Thymus (tissue), 11 donors: ENCODE data around the gene CLSTN1. TPM values are rescaled to one million over a fixed set of nuclear protein-coding genes. Genes with fewer than 3 reads are reported as not detected.

ENCODE experiments used
- DNase-seq, 9 donors: peaks; one replicate each; pipeline ENCODE4 v3.0.0-alpha.2; 2013; ENCODE audit warnings: low spot score in 9 of 9, low read depth in 6 of 9, missing footprints in 1 of 9
- H3K27ac ChIP-seq, 2 donors: one replicate each; pipeline ENCODE4 v1.5.1; 2013; ENCODE audit warnings: control low read depth in 1 of 2, low read depth in 1 of 2, low read length in 1 of 2, mild to moderate bottlenecking in 1 of 2, moderate library complexity in 1 of 2
- H3K27me3 ChIP-seq, 2 donors: one replicate each; pipeline ENCODE4 v1.5.1; 2013; ENCODE audit warnings: low read length in 1 of 2; ENCODE audit not compliant: control insufficient read depth in 2 of 2, insufficient read depth in 1 of 2
- H3K36me3 ChIP-seq, 2 donors: one replicate each; pipeline ENCODE4 v1.5.1; 2013; ENCODE audit warnings: low read length in 1 of 2, mild to moderate bottlenecking in 1 of 2, moderate library complexity in 1 of 2; ENCODE audit not compliant: control insufficient read depth in 2 of 2, insufficient read depth in 2 of 2
- H3K4me1 ChIP-seq, 2 donors: one replicate each; pipeline ENCODE4 v1.5.1; 2013; ENCODE audit warnings: low read length in 2 of 2; ENCODE audit not compliant: control insufficient read depth in 2 of 2, insufficient read depth in 2 of 2
- H3K4me3 ChIP-seq, 2 donors: one replicate each; pipeline ENCODE4 v1.5.1; 2013; ENCODE audit warnings: low read length in 2 of 2, control low read depth in 1 of 2, mild to moderate bottlenecking in 1 of 2
- H3K9me3 ChIP-seq, 2 donors: one replicate each; pipeline ENCODE4 v1.5.1; 2013; ENCODE audit warnings: low read length in 1 of 2, mild to moderate bottlenecking in 1 of 2; ENCODE audit not compliant: control insufficient read depth in 2 of 2, insufficient read depth in 1 of 2
- WGBS: extraction: QIAGEN DNeasy Blood & Tissue Kit; methylation state at CpG from one replicate; pipeline ENCODE4 v1.1.7; 2013; 5-methylcytosine and 5-hydroxymethylcytosine counted together
- polyA plus RNA-seq: library from polyadenylated mRNA; stranded (reverse); fragments of 200-250 nt; gene quantifications from one replicate; pipeline ENCODE4 v1.2.3, GENCODE V29; 2013
- total RNA-seq: library from RNA; stranded (reverse); fragments of 120-200 nt; gene quantifications from one replicate; pipeline ENCODE4 v1.2.4, GENCODE V29; 2013
- donor health status: healthy.

Gene CLSTN1
- total and polyA plus RNA-seq, 2 donors, result 27.0 to 63.1 TPM

DNA sequence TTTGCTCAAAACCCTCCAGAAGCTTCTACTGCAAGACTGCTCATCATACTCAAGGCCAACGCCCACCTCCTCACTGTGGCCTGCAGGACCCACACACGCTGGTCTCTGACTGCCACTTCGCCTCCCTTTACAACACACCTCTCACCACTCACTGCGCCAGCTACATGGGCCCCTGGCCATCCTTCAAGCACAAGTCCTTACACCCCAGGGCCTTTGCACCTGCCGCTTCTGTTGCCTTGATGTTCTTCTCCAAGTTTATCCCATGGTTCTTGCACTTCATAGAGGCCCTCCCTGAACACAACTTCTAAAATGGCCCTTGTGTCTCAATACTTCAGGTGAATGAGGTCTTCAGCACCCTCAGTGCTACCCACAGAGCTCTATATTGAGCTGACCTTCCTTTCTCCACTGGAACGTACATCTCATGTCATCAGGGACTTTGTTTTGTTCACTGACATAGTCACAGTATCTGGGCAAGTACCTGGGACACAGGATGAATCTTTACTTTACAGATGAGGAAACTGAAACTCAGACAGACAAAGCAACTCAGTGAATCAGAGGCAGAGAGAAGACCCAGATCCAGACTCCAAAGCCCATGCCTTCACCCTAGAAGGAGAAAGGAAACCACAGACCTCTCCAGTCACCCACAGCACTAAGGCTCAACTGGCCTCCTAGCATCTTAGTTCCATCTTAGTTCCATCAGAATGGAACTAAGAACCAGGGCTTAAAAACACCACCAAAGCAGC, 34.7 kb upstream of the CLSTN1 start:
- peaks cover 0 to 7% of the 10 kb centered on the region in 2 donors for H3K9me3 ChIP-seq
- WGBS, result 98% methylated on average over 6 of the region's 6 CpGs
- peaks cover 0 to 8% of the 10 kb centered on the region in 2 donors for H3K4me1 ChIP-seq
- H3K27me3 ChIP-seq, result no peaks in the 10 kb centered on the region
- no peak overlapping the region for H3K27ac ChIP-seq
- DNase-seq, result no peak
- H3K36me3 ChIP-seq, result peaks cover 4 to 5% of the 10 kb centered on the region in 2 donors
- no peak overlapping the region for H3K4me3 ChIP-seq

GRCh38 chr1:9855186-9855585, 31.4 kb upstream of the CLSTN1 start:
- Histone ChIP-seq H3K27me3 (no peaks in the 10 kb centered on the region), H3K27ac (no peak overlapping the region), H3K4me3 (no peak overlapping the region), H3K9me3 (peaks cover 4 to 18% of the 10 kb centered on the region in 2 donors), H3K36me3 (peaks cover 11 to 14% of the 10 kb centered on the region in 2 donors), H3K4me1 (peaks cover 11 to 26% of the 10 kb centered on the region in 2 donors)
- no peak for DNase-seq
- WGBS, result 97% methylated on average over 1 of the region's 1 CpG

DNA sequence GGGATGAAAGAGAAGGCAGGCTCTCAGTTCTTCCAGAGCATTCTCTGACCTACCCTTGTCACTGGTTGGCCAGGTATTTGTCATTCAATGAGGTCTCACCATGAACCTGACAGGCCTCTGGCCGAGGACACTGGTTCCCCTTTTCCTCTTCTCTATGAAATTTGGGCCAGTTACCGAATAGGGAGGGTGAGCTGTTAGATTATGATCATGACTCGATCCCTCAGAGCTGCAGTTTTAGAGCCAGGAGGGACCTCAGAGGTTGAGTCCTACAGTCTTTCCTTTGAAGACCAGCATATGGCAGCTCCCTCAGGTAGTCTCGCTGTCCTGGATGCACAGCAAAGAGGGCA, 29.5 kb upstream of the CLSTN1 start:
- Histone ChIP-seq H3K36me3 (peaks cover 8 to 14% of the 10 kb centered on the region in 2 donors), H3K27me3 (no peaks in the 10 kb centered on the region), H3K9me3 (peaks cover 4 to 18% of the 10 kb centered on the region in 2 donors), H3K4me3 (no peak overlapping the region), H3K27ac (no peak overlapping the region), H3K4me1 (peaks cover 26 to 39% of the 10 kb centered on the region in 2 donors)
- 97% methylated on average over 4 of the region's 4 CpGs for WGBS
- DNase-seq, result no peak

- Histone ChIP-seq H3K9me3 (peaks cover 4 to 18% of the 10 kb centered on the region in 2 donors), H3K27me3 (no peaks in the 10 kb centered on the region), H3K27ac (no peak overlapping the region), H3K36me3 (peaks cover 8 to 14% of the 10 kb centered on the region in 2 donors), H3K4me1 (peaks cover 29 to 45% of the 10 kb centered on the region in 2 donors), H3K4me3 (no peak overlapping the region)
- DNase-seq, result no peak
- WGBS, result 96% methylated on average over 12 of the region's 12 CpGs
These were observed 28.9 kb upstream of the CLSTN1 start for GRCh38 chr1:9852410-9853248.

- WGBS, result 97% methylated on average over 8 of the region's 8 CpGs
These were observed 28.2 kb upstream of the CLSTN1 start for GRCh38 chr1:9852004-9852403.

GRCh38 chr1:9850442-9851162, 26.8 kb upstream of the CLSTN1 start:
- peaks cover 8 to 14% of the 10 kb centered on the region in 2 donors for H3K36me3 ChIP-seq
- no peaks in the 10 kb centered on the region for H3K27me3 ChIP-seq
- peak in 6 of 9 donors; percentile 31 to 71 (median 50) for DNase-seq
- peak overlapping the region; percentile 32 to 99 for H3K27ac ChIP-seq
- WGBS, result 4% methylated on average over 18 of the region's 18 CpGs
- peak overlapping the region; percentile 62 for H3K4me3 ChIP-seq
- peaks cover 32 to 64% of the 10 kb centered on the region in 2 donors for H3K4me1 ChIP-seq
- H3K9me3 ChIP-seq, result peaks cover 4 to 18% of the 10 kb centered on the region in 2 donors

More at GRCh38 chr1:9852004-9852403, 28.2 kb upstream of the CLSTN1 start:
- Histone ChIP-seq H3K27ac (no peak overlapping the region), H3K4me1 (peaks cover 29 to 50% of the 10 kb centered on the region in 2 donors), H3K9me3 (peaks cover 4 to 18% of the 10 kb centered on the region in 2 donors), H3K4me3 (peak overlapping the region in 1 of 2 donors; percentile 62), H3K36me3 (peaks cover 8 to 14% of the 10 kb centered on the region in 2 donors), H3K27me3 (no peaks in the 10 kb centered on the region)
- DNase-seq, result no peak

DNA sequence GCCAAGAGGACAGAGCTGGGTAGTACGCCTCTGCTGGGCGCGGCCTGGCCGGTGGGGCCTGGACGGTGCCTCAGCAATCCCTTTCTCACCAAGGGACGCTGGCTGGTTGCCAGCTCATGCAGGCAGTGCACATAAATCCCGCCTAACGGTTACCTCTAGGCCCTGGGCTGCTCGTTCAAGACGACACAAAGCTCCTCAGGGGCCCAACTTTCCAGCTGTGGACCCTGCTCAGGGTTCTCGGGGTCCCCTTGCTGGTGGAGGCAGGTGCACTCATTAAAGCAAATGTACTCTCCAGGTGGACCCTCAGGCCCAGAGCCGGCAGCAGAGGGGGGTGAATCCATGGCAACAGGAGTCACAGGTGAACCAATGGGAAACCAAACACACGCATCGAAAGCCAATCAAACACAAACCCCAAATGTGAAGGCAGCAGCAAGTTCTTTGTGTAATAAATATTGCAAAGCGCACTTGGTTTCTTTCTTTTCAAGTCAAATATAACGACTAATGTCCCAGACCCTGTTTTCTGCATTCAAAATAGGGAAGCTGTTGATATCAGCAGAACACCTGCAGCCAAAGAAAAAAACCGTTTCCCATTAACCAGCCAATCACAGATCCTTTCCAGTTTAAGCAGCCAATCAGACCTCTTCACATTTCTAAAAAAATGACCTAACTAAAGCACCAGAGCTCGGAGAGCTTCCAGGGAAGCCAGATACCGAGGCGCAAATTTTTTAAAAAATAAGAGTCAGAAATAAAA, 26.1 kb upstream of the CLSTN1 start:
- peaks cover 8 to 14% of the 10 kb centered on the region in 2 donors for H3K36me3 ChIP-seq
- H3K4me1 ChIP-seq, result peaks cover 32 to 70% of the 10 kb centered on the region in 2 donors
- H3K9me3 ChIP-seq, result peaks cover 4 to 18% of the 10 kb centered on the region in 2 donors
- 15% methylated on average over 20 of the region's 20 CpGs for WGBS
- H3K27ac ChIP-seq, result peak overlapping the region; percentile 90 to 99
- DNase-seq, result peak; percentile 69 to 96 (median 86)
- peak overlapping the region; percentile 62 for H3K4me3 ChIP-seq
- H3K27me3 ChIP-seq, result no peaks in the 10 kb centered on the region

DNA sequence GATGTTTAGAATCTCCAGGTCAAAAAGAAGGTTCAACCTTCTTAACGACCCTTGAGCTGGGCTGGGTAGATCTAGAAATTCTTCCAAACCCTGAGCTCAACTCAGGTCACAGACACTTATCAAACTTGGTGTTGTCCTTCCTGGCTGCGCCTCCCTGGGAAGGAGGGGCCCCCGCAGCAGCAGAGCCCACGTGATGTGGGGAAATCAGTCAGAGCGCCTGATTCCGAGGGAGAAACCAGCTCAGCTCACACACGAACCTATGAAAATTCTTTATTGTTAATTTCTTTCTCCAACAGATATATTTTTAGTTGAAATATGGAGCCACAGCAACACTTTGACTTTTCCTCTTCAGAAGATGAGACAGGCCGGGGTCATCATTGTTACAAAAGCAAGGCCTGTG, 24.3 kb upstream of the CLSTN1 start:
- Histone ChIP-seq H3K4me3 (no peak overlapping the region), H3K4me1 (peaks cover 32 to 88% of the 10 kb centered on the region in 2 donors), H3K9me3 (peaks cover under 1 to 7% of the 10 kb centered on the region in 2 donors), H3K36me3 (peaks cover 3 to 5% of the 10 kb centered on the region in 2 donors), H3K27ac (peak overlapping the region; percentile 52 to 99), H3K27me3 (no peaks in the 10 kb centered on the region)
- DNase-seq, result peak in 1 of 9 donors; percentile 63
- WGBS, result 32% methylated on average over 8 of the region's 8 CpGs
